OCI-LY7 (cell line): ENCODE data around the gene RASSF4.

Source experiments
- EZH2phosphoT487 ChIP-seq: fragments of 200-600 bp; sonication (generic); IDR thresholded peaks from 2 replicates; pipeline ENCODE4 v1.6.1; 2018; ENCODE audit warnings: low read depth, borderline replicate concordance, mild to moderate bottlenecking, mixed run types, antibody characterized with exemption, low read length, moderate library complexity, mixed read lengths
- TF ChIP-seq, protein P1 (sequence below): fragments of 200-600 bp; sonication (generic); conservative IDR thresholded peaks from 2 replicates; pipeline ENCODE4 v1.5.1; 2014; ENCODE audit warnings: mild to moderate bottlenecking, antibody characterized with exemption, low read length, moderate library complexity, mixed read lengths

DNA sequence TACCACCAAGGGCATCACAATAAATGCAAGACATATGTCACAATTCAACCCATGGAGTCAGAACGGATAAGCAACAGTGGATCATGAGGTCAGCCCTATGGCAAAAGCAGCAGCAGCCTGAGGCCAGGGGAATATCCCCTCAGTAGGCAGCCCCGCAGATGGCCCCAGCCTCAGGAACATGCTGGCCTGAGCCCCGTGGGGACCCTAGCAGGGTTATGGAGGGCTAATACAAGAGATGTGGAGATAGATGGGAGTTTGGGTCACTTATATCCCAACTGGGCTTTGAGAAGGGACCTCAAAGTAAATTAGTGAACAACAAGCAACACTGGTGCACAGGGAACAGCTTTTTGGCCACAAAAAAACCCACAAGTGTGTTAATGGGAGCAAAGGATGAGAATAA, 39.4 kb upstream of the RASSF4 start:
- TF ChIP-seq, protein P1, sequence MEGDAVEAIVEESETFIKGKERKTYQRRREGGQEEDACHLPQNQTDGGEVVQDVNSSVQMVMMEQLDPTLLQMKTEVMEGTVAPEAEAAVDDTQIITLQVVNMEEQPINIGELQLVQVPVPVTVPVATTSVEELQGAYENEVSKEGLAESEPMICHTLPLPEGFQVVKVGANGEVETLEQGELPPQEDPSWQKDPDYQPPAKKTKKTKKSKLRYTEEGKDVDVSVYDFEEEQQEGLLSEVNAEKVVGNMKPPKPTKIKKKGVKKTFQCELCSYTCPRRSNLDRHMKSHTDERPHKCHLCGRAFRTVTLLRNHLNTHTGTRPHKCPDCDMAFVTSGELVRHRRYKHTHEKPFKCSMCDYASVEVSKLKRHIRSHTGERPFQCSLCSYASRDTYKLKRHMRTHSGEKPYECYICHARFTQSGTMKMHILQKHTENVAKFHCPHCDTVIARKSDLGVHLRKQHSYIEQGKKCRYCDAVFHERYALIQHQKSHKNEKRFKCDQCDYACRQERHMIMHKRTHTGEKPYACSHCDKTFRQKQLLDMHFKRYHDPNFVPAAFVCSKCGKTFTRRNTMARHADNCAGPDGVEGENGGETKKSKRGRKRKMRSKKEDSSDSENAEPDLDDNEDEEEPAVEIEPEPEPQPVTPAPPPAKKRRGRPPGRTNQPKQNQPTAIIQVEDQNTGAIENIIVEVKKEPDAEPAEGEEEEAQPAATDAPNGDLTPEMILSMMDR: no peak
- TF ChIP-seq EZH2phosphoT487: no peak
